SK-N-MC (cell line): ENCODE data around the gene CD99L2.

ENCODE experiments used
- DNase-seq: peaks from one replicate; pipeline ENCODE4 v3.0.0-alpha.2; 2011; ENCODE audit warnings: low read depth, low spot score
- H3K27ac ChIP-seq: fragments of 200-600 bp; sonication (generic); 2 replicates; pipeline ENCODE4 v1.5.1; 2016; ENCODE audit warnings: mixed run types
- H3K36me3 ChIP-seq: fragments of 200-600 bp; sonication (generic); 2 replicates; pipeline ENCODE4 v1.6.1; 2017; ENCODE audit warnings: antibody characterized with exemption, low read length, mixed read lengths; ENCODE audit not compliant: insufficient read depth
- H3K4me3 ChIP-seq: fragments of 200-600 bp; sonication (generic); 2 replicates; pipeline ENCODE4 v1.5.1; 2016
- H3K9ac ChIP-seq: fragments of 200-600 bp; sonication (generic); 2 replicates; pipeline ENCODE4 v1.8.0; 2017; ENCODE audit warnings: mixed run types, mixed read lengths; ENCODE audit not compliant: insufficient read length
- H3K9me3 ChIP-seq: fragments of 200-600 bp; sonication (generic); 2 replicates; pipeline ENCODE4 v1.6.1; 2017; ENCODE audit warnings: low read depth, mild to moderate bottlenecking, antibody characterized with exemption, low read length, moderate library complexity, mixed read lengths
- EZH2 ChIP-seq: fragments of 200-600 bp; sonication (generic); IDR thresholded peaks from one replicate; pipeline ENCODE4 v1.6.1; 2017; ENCODE audit warnings: antibody characterized with exemption
- FOXP2 ChIP-seq: optimal IDR thresholded peaks from 2 replicates; pipeline ENCODE3; 2011; ENCODE audit warnings: mild to moderate bottlenecking, moderate library complexity; ENCODE audit not compliant: insufficient read depth; ENCODE audit errors: extremely low read length, control extremely low read depth
- POLR2AphosphoS5 ChIP-seq: IDR thresholded peaks from 2 replicates; pipeline ENCODE4 v1.6.1; 2012; ENCODE audit warnings: mild to moderate bottlenecking, low read depth, low read length, borderline replicate concordance

The CD99L2 gene

DNA sequence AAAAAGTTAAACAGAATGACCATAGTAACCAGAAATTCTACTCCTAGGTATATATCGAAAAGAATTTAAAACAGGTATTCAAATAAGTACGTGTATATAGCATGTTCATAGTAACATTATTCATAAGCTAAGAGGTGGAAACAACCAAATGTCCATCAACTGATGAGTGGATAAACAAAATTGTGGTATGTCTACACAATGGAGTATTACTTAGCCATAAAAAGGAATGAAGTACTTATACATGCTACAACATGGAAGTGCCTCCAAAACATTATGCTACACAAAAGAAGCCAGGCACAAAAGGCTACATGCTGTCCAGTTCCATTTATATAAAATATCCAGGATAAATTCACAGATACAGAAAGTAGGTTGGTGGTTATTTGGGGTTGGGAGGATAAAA is 76.5 kb downstream of the CD99L2 start:
- Histone ChIP-seq H3K9me3 (no peaks in the 10 kb centered on the region), H3K27ac (no peak overlapping the region)

DNA sequence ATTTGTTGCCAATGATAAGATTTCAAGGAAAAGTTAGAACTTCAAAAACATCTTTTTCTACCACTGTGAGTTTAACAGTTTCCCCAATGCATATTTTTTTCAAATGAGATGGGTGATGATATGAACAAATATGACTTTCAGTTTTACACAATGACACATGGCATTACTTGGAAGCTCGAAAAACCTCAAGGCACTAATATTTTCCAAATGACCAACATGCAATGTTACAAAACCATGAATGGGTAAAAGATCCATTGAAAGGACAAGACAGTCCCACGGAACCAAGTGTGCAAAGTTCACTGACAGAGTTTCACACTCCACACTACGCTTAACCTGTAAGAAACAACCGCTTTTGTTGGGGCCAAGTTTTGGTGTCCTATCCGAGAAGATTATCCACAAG is 84.5 kb downstream of the CD99L2 start:
- H3K27ac ChIP-seq = no peak overlapping the region
- no peaks in the 10 kb centered on the region for H3K9me3 ChIP-seq
- no peaks in the 10 kb centered on the region for H3K36me3 ChIP-seq
- no peak for TF ChIP-seq POLR2AphosphoS5
- TF ChIP-seq EZH2 = no peak
- no peak for TF ChIP-seq FOXP2
- no peak overlapping the region for H3K4me3 ChIP-seq
- H3K9ac ChIP-seq = no peak overlapping the region
- DNase-seq = no peak

More for the DNA sequence above, 76.5 kb downstream of the CD99L2 start:
- Histone ChIP-seq H3K36me3 (no peaks in the 10 kb centered on the region), H3K4me3 (no peak overlapping the region), H3K9ac (no peak overlapping the region)
- no peak for DNase-seq
- no peak for TF ChIP-seq EZH2
- TF ChIP-seq POLR2AphosphoS5 = no peak
- TF ChIP-seq FOXP2 = no peak

DNA sequence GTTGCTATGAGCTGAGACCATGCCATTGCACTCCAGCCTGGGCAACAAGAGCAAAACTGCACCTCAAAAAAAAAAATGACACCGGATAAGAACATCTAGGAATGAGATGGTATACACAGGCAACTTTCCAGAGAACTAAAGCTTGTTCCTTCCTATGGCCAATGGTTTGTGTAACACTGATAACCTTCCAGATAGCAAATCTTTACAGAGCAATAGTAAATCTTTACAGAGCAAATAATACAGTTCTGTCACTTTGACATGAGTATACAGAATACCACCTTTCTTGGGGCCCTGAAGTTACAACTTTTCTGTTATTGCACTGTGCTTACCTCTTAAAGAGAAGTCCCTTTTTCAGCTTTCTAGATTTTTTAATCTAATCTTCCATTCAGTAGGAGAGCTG is 91.6 kb downstream of the CD99L2 start:
- Histone ChIP-seq H3K9ac (no peak overlapping the region), H3K9me3 (no peaks in the 10 kb centered on the region), H3K36me3 (no peaks in the 10 kb centered on the region), H3K4me3 (no peak overlapping the region), H3K27ac (no peak overlapping the region)
- no peak for TF ChIP-seq POLR2AphosphoS5
- TF ChIP-seq FOXP2 = no peak
- no peak for TF ChIP-seq EZH2
- DNase-seq = no peak

DNA sequence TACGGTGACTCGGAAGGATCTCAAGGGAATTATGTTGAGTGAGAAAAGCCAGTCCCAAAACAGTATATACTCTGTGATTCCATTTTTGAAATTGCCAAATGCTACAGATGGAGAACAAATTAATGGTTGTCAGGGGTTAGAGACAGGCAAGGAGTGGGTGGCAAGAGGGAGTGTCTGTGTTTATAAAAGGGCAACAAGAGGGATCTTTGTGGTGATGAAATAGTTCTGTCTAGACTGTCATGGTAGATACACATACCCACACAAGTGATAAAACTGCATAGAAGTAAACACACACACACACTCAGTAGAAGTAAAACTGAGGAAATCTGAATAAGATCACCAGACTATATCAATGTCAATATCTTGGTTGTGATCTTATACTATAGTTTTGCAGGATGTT is 92.7 kb downstream of the CD99L2 start:
- Histone ChIP-seq H3K4me3 (no peak overlapping the region), H3K9ac (no peak overlapping the region), H3K27ac (no peak overlapping the region), H3K9me3 (no peaks in the 10 kb centered on the region), H3K36me3 (no peaks in the 10 kb centered on the region)
- TF ChIP-seq POLR2AphosphoS5 = no peak
- TF ChIP-seq FOXP2 = no peak
- no peak for TF ChIP-seq EZH2
- no peak for DNase-seq

DNA sequence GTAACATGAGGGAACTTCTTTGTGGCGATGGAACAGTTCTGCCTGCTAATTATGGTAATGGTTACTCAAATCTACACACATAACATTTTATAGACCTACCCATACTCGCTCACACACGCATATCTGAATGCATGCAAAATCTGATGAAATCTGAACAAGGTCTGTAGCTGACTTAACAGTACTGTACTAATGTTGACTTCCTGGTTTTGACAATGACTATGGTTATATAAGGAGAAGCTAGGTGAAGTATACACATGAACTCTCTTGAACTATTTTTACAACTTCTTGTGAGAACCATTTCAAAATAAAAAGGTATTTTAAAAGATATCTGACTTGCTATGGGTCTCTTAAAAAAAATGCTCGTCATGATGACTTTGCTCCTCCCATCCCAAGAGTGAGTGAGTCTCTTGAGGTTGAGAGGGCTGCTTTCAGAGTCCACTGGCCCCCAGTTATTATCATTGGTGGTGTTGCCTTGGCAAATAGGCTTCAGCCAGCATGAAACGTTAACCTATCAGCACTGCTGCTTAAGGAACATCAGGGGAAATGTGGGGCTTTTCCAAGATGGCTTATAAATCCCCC is 105.4 kb downstream of the CD99L2 start:
- H3K9me3 ChIP-seq = no peaks in the 10 kb centered on the region
- H3K9ac ChIP-seq = no peak overlapping the region
- TF ChIP-seq FOXP2 (no peak), EZH2 (no peak)
- peaks cover 12% of the 10 kb centered on the region; the same call in 1 of the 2 replicates for H3K36me3 ChIP-seq
- no peak overlapping the region for H3K4me3 ChIP-seq
- no peak overlapping the region for H3K27ac ChIP-seq
- no peak for DNase-seq

DNA sequence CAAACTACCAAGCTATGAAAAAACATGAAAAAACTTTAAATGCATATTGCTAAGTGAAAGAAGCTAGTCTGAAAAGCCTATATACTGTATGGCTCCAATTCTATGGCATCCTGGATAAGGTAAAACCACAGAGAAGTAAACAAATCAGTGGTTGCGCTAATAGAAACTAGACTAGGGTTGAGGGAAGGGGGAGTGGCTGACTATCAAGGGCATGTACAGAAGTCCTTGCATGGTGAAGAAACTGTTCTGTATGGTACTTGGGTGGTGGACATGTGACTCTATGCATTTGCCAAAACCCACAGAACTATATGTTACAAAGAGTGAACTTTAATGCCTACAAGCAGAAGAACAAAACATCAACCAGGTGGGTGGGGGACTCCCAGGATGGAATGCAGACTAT is 108.4 kb downstream of the CD99L2 start:
- H3K36me3 ChIP-seq = peaks cover 12% of the 10 kb centered on the region; the same call in 1 of the 2 replicates
- no peak overlapping the region for H3K4me3 ChIP-seq
- TF ChIP-seq EZH2 (no peak), POLR2AphosphoS5 (no peak), FOXP2 (no peak)
- no peak for DNase-seq
- no peak overlapping the region for H3K27ac ChIP-seq
- no peaks in the 10 kb centered on the region for H3K9me3 ChIP-seq
- H3K9ac ChIP-seq = no peak overlapping the region

DNA sequence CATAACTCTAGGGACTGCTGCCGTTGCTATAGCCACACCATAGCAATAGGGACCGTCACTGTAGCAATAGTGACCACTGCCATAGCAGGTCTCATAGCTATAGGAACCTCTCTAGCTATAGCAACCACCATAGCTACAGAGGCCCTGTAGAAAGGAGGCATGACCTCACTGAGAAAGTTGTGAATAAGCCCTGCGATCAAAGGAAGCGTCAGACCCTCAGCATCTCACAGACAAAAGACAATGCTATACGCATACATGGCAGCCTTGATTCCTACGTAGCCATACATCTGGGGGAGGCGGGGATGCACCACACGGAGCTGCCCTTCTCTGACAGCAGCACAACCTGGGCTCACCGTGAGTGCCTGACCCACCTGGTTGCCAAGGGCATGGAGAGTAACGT is 116.8 kb downstream of the CD99L2 start:
- no peaks in the 10 kb centered on the region for H3K9me3 ChIP-seq

DNA sequence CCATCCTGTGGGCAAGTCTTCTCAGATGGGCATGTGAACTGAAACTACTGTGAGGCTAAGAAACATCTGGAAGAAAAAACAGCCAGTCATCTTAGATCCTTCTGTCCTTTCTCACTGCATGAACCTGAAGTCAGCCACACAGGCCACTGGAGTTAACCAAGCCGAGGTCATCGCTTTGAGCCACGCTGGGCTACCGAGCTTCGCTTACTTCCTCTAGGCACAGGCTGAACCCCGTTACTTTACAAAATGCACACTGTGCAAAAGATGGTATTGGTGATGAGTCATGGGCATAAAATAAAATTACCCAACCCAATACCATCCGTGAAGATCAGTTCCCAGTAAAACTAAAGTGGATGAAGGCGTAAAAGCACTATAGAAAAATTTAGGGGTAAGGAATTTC is 119.1 kb downstream of the CD99L2 start:
- H3K4me3 ChIP-seq = no peak overlapping the region

More for the DNA sequence above, 116.8 kb downstream of the CD99L2 start:
- H3K27ac ChIP-seq = no peak overlapping the region
- TF ChIP-seq POLR2AphosphoS5 (no peak), FOXP2 (no peak), EZH2 (no peak)
- no peak overlapping the region for H3K9ac ChIP-seq
- H3K4me3 ChIP-seq = no peak overlapping the region
- H3K36me3 ChIP-seq = no peaks in the 10 kb centered on the region
- DNase-seq = no peak

More for the DNA sequence above, 119.1 kb downstream of the CD99L2 start:
- no peak for DNase-seq
- Histone ChIP-seq H3K9ac (no peak overlapping the region), H3K36me3 (no peaks in the 10 kb centered on the region), H3K9me3 (no peaks in the 10 kb centered on the region), H3K27ac (no peak overlapping the region)
- no peak for TF ChIP-seq FOXP2
- no peak for TF ChIP-seq POLR2AphosphoS5
